Activated CD8-positive, alpha-beta T cell treated with anti-CD3 and anti-CD28 coated beads for 36 hours (primary cell): ENCODE results near the gene ZFHX3. TPM values are rescaled to one million over a fixed set of nuclear protein-coding genes. Genes with fewer than 3 reads are reported as not detected.

Experiments
- ATAC-seq: fragments of 200-7000 bp; cut with Tn5 transposase; one replicate; pipeline ENCODE4 v1.10.0; 2021; ENCODE audit warnings: mild to moderate bottlenecking, moderate library complexity
- CTCF ChIA-PET: fragments of 350-600 bp; sonication (Branson Sonifier 250); formaldehyde crosslinking; loops from one replicate; lab custom pipeline; 2021; ENCODE audit warnings: antibody characterized with exemption; lab: Charles Lee
- POLR2A ChIA-PET: fragments of 350-600 bp; sonication (Branson Sonifier 250); formaldehyde crosslinking; loops from one replicate; lab custom pipeline; 2021; ENCODE audit warnings: antibody characterized with exemption; lab: Charles Lee
- DNase-seq: peaks from one replicate; pipeline ENCODE4 v3.0.0-alpha.2; 2020
- H3K27ac Mint-ChIP-seq: one replicate; pipeline ENCODE4 v1.8.0; 2021; ENCODE audit warnings: mild to moderate bottlenecking, mixed read lengths
- H3K27me3 Mint-ChIP-seq: one replicate; pipeline ENCODE4 v1.8.0; 2021; ENCODE audit warnings: mixed read lengths
- H3K36me3 Mint-ChIP-seq: one replicate; pipeline ENCODE4 v1.8.0; 2021; ENCODE audit warnings: low read depth, mixed read lengths
- H3K4me1 Mint-ChIP-seq: one replicate; pipeline ENCODE4 v1.8.0; 2021; ENCODE audit warnings: low read depth, mixed read lengths
- H3K4me3 Mint-ChIP-seq: one replicate; pipeline ENCODE4 v1.8.0; 2021; ENCODE audit warnings: mild to moderate bottlenecking, moderate library complexity, mixed read lengths
- H3K9me3 Mint-ChIP-seq: one replicate; pipeline ENCODE4 v1.8.0; 2021; ENCODE audit warnings: mixed read lengths
- CTCF ChIP-seq: fragments of 200-600 bp; IDR thresholded peaks from one replicate; pipeline ENCODE4 v1.8.0; 2022; ENCODE audit warnings: antibody characterized with exemption, mild to moderate bottlenecking
- intact Hi-C: fragments of 100-400 bp; cut with micrococcal nuclease; formaldehyde crosslinking; loops from one replicate; pipeline ENCODE4 v1.10.0; 2022
- total RNA-seq, 2 experiments: library from RNA; stranded (reverse); gene quantifications; one replicate each; pipeline ENCODE4 v1.2.3, GENCODE V29; 2021

ZFHX3 gene
- total RNA-seq, 2 experiments from 2014 or later: 0.16 to 0.25 TPM

GRCh38 chr16:72956124-72957064, 91.5 kb downstream of the ZFHX3 start:
- intact Hi-C loops: no loop called here
- ATAC-seq (no peak), DNase-seq (no peak)
- H3K27me3 Mint-ChIP-seq: no peaks in the 10 kb centered on the region
- H3K4me3 Mint-ChIP-seq: no peak overlapping the region
- H3K36me3 Mint-ChIP-seq: no peaks in the 10 kb centered on the region
- no peaks in the 10 kb centered on the region for H3K4me1 Mint-ChIP-seq
- no peak for TF ChIP-seq CTCF
- H3K27ac Mint-ChIP-seq: no peak overlapping the region
- ChIA-PET CTCF (no interaction called here), POLR2A (no interaction called here)
- no peaks in the 10 kb centered on the region for H3K9me3 Mint-ChIP-seq

GRCh38 chr16:72952811-72953271, 95.1 kb downstream of the ZFHX3 start:
- Mint-ChIP-seq H3K27ac (no peak overlapping the region), H3K27me3 (no peaks in the 10 kb centered on the region), H3K36me3 (no peaks in the 10 kb centered on the region), H3K4me3 (no peak overlapping the region), H3K9me3 (no peaks in the 10 kb centered on the region), H3K4me1 (no peaks in the 10 kb centered on the region)
- ATAC-seq (no peak), DNase-seq (no peak)
- no peak for TF ChIP-seq CTCF
- ChIA-PET CTCF (no interaction called here), POLR2A (no interaction called here)
- intact Hi-C loops: no loop called here

- H3K36me3 Mint-ChIP-seq: no peaks in the 10 kb centered on the region
- CTCF ChIA-PET: no interaction called here
- POLR2A ChIA-PET: no interaction called here
- DNase-seq (no peak), ATAC-seq (no peak)
- no peak overlapping the region for H3K4me3 Mint-ChIP-seq
- intact Hi-C loops: no loop called here
- no peak for TF ChIP-seq CTCF
- no peaks in the 10 kb centered on the region for H3K27me3 Mint-ChIP-seq
- no peaks in the 10 kb centered on the region for H3K9me3 Mint-ChIP-seq
- no peaks in the 10 kb centered on the region for H3K4me1 Mint-ChIP-seq
- no peak overlapping the region for H3K27ac Mint-ChIP-seq
Observed at GRCh38 chr16:72952404-72952803, 95.5 kb downstream of the ZFHX3 start.

GRCh38 chr16:72951916-72952315, 96.0 kb downstream of the ZFHX3 start:
- Mint-ChIP-seq H3K36me3 (no peaks in the 10 kb centered on the region), H3K27me3 (no peaks in the 10 kb centered on the region), H3K9me3 (no peaks in the 10 kb centered on the region), H3K4me3 (no peak overlapping the region), H3K4me1 (no peaks in the 10 kb centered on the region), H3K27ac (no peak overlapping the region)
- TF ChIP-seq CTCF: no peak
- intact Hi-C loops: no loop called here
- POLR2A ChIA-PET: no interaction called here
- no peak for ATAC-seq
- DNase-seq: no peak
- CTCF ChIA-PET: no interaction called here

- Mint-ChIP-seq H3K4me1 (no peaks in the 10 kb centered on the region), H3K36me3 (no peaks in the 10 kb centered on the region), H3K27me3 (no peaks in the 10 kb centered on the region), H3K4me3 (no peak overlapping the region), H3K27ac (no peak overlapping the region), H3K9me3 (no peaks in the 10 kb centered on the region)
- TF ChIP-seq CTCF: no peak
- ChIA-PET POLR2A (no interaction called here), CTCF (interaction anchor here (1.1 kb wide), 1 partner anchor 94 kb away, joined by 3 read pairs; no protein-coding TSS in a partner anchor)
- ATAC-seq (no peak), DNase-seq (no peak)
- intact Hi-C loops: no loop called here
Observed at GRCh38 chr16:72950669-72951068, 97.3 kb downstream of the ZFHX3 start.
